ENCODE results near the gene TAS1R1. TPM values are rescaled to one million over a fixed set of nuclear protein-coding genes. Genes with fewer than 3 reads are reported as not detected.

TAS1R1 gene
- total RNA-seq, 2 experiments from 2014 or later, result 0.07 TPM; not detected in 1

- H3K27me3 Mint-ChIP-seq, result no peaks in the 10 kb centered on the region
- ChIA-PET POLR2A (interaction anchor here (0.6 kb wide), 1 partner anchor 8 kb away, joined by 5 read pairs; no protein-coding TSS in a partner anchor), CTCF (interaction anchor here (1.1 kb wide), 1 partner anchor 27 kb away, joined by 9 read pairs; no protein-coding TSS in a partner anchor)
- H3K27ac Mint-ChIP-seq, result no peak overlapping the region
- DNase-seq, result no peak
- H3K4me3 Mint-ChIP-seq, result peak overlapping the region; percentile 85
- H3K4me1 Mint-ChIP-seq, result peaks cover 31% of the 10 kb centered on the region
- H3K36me3 Mint-ChIP-seq (ENCODE audit: low read depth), result peaks cover 29% of the 10 kb centered on the region
- no peaks in the 10 kb centered on the region for H3K9me3 Mint-ChIP-seq (ENCODE audit: low read depth)
- no peak for ATAC-seq
- intact Hi-C loops (cut with DNase I, micrococcal nuclease), result loop anchor here in 1 of 2 experiments (5.0 kb wide), 1 partner anchor 635 kb away; the partner anchor contains the start of gene NPHP4
These were observed 71.9 kb downstream of the TAS1R1 start for GRCh38 chr1:6627031-6627430.

GRCh38 chr1:6627841-6628545 is 72.9 kb downstream of the TAS1R1 start:
- Mint-ChIP-seq H3K4me1 (peaks cover 31% of the 10 kb centered on the region), H3K27ac (peak overlapping the region; percentile 45), H3K36me3 (ENCODE audit: low read depth) (peaks cover 25% of the 10 kb centered on the region), H3K9me3 (ENCODE audit: low read depth) (no peaks in the 10 kb centered on the region), H3K4me3 (no peak overlapping the region), H3K27me3 (no peaks in the 10 kb centered on the region)
- no peak for ATAC-seq
- ChIA-PET CTCF (interaction anchor here (0.7 kb wide), 3 partner anchors 10 to 489 kb away, joined by 4 read pairs; no protein-coding TSS in a partner anchor), POLR2A (interaction anchor here (0.6 kb wide), 1 partner anchor 9 kb away, joined by 5 read pairs; no protein-coding TSS in a partner anchor)
- no peak for DNase-seq
- intact Hi-C loops (cut with DNase I, micrococcal nuclease), result loop anchor here in 1 of 2 experiments (5.0 kb wide), 1 partner anchor 636 kb away; the partner anchor contains the start of gene NPHP4

GRCh38 chr1:6628971-6629479 is 73.9 kb downstream of the TAS1R1 start:
- Mint-ChIP-seq H3K9me3 (ENCODE audit: low read depth) (no peaks in the 10 kb centered on the region), H3K27ac (no peak overlapping the region), H3K4me3 (no peak overlapping the region), H3K27me3 (no peaks in the 10 kb centered on the region), H3K36me3 (ENCODE audit: low read depth) (peaks cover 30% of the 10 kb centered on the region), H3K4me1 (peaks cover 29% of the 10 kb centered on the region)
- CTCF ChIA-PET, result no interaction called here
- POLR2A ChIA-PET, result interaction anchor here (0.6 kb wide), 1 partner anchor 77 kb away, joined by 3 read pairs; no protein-coding TSS in a partner anchor
- DNase-seq (no peak), ATAC-seq (no peak)
- intact Hi-C loops (cut with DNase I, micrococcal nuclease), result loop anchor here in 1 of 2 experiments (5.0 kb wide), 1 partner anchor 637 kb away; the partner anchor contains the start of gene NPHP4

Other genes with a start within 250 kb of the TAS1R1 start
- gene ACOT7, start 161.5 kb upstream of the TAS1R1 start, total RNA-seq, result 10 to 100 TPM; 93.8 to 99.2 TPM
- gene HES2, start 135.4 kb upstream of the TAS1R1 start, total RNA-seq, result under 1 TPM in 1 of 2 experiments, not detected in 1; 0.05 TPM
- gene ESPN, start 130.5 kb upstream of the TAS1R1 start, total RNA-seq, result under 1 TPM; 0.14 to 0.55 TPM
- gene TNFRSF25, start 89.1 kb upstream of the TAS1R1 start, total RNA-seq, result 10 to 100 TPM; 57.3 to 66.7 TPM
- 1 to 10 TPM in 1 of 2 experiments, under 1 TPM in 1; 0.76 to 1.1 TPM for gene PLEKHG5, start 63.6 kb upstream of the TAS1R1 start, total RNA-seq
- gene NOL9, start 794 bp upstream of the TAS1R1 start, total RNA-seq, result 10 to 100 TPM; 37.4 to 44.7 TPM
- 10 to 100 TPM; 23.2 to 26.0 TPM for gene ZBTB48, start 24.7 kb downstream of the TAS1R1 start, total RNA-seq
- 10 to 100 TPM; 12.4 to 15.7 TPM for gene KLHL21, start 47.6 kb downstream of the TAS1R1 start, total RNA-seq
- 10 to 100 TPM; 13.2 to 13.6 TPM for gene PHF13, start 58.4 kb downstream of the TAS1R1 start, total RNA-seq
- gene THAP3, start 69.6 kb downstream of the TAS1R1 start, total RNA-seq, result 10 to 100 TPM; 19.4 to 22.1 TPM
- 10 to 100 TPM; 53.2 to 62.0 TPM for gene DNAJC11, start 146.5 kb downstream of the TAS1R1 start, total RNA-seq
- gene CAMTA1, start 230.1 kb downstream of the TAS1R1 start, total RNA-seq, result 10 to 100 TPM; 62.3 to 76.7 TPM